GM19397 (cell line): ENCODE data around the gene ANKS3.

ENCODE experiments used
- ATAC-seq: cut with Tn5 transposase; IDR thresholded peaks from one replicate; pipeline ENCODE4 v1.9.1; 2021; ENCODE audit warnings: mild to moderate bottlenecking, moderate library complexity; ENCODE audit not compliant: unreplicated experiment

The ANKS3 gene

DNA sequence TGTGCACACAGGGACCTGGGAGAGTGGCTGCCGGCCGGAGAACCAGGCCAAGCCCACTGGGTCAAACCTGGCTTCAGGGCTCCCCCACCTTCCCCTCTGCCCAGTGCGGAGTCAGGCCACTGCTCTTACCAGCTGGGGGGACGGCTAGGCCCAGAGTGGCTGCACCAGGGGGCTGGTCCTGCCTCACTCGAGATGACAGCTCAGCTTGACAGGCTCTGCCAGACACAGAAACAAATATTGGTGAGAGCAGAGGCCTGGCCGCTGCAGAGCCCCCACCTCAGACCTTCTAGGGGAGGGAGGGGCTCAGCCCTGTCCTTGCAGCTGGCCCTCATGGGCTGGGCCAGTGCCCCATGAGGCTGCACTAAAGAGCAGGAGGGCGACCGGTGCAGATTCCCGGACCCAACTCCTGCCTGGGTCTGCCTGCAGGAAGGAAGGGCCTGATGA is 36.2 kb downstream of the ANKS3 start:
- no peak for ATAC-seq

DNA sequence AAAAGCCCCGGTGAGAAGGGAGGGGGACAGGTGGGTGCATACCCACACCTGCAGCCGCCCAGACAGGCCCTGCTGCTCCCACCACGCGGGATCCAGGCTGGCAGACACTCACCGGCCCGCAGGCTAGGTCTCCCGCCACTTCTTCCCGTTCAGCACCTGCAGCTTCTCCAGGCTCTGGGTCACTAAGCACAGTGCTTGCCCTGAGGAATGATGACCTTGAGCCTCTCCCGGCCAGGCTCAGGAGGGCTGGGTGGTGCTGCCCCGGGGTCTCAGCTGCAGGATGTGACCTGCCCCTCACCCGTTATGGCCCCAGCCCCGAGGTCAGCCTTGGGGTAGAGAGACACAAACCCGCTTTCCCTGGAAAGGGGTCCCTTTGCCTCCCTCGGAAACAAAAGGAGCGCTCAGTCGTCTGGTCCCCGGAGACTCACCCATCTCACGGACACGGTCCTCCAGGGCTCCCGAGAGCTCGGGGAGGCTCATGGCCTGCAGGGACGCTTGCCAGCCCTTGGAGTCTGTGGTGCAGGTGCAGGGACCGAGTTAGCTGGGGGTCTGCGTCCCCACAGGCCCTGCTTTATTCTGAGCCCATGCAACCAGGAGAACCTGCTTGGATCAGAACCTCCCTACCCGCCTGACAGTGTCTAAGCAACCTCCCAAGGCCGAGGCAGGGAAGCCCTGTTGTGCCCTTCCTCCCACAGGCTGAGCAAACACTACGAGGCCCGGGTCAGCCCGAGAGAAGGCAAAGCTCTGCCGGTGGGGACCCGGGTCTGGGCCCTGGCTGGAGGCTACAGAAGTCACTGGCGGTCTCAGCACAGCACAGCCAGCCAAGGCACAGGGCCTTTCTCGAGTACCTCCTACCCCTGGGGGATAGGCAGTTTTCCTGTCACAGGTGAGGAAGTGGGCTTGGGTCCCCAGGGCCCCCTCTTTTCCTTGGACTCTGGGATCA is 36.9 kb downstream of the ANKS3 start:
- ATAC-seq: no peak

DNA sequence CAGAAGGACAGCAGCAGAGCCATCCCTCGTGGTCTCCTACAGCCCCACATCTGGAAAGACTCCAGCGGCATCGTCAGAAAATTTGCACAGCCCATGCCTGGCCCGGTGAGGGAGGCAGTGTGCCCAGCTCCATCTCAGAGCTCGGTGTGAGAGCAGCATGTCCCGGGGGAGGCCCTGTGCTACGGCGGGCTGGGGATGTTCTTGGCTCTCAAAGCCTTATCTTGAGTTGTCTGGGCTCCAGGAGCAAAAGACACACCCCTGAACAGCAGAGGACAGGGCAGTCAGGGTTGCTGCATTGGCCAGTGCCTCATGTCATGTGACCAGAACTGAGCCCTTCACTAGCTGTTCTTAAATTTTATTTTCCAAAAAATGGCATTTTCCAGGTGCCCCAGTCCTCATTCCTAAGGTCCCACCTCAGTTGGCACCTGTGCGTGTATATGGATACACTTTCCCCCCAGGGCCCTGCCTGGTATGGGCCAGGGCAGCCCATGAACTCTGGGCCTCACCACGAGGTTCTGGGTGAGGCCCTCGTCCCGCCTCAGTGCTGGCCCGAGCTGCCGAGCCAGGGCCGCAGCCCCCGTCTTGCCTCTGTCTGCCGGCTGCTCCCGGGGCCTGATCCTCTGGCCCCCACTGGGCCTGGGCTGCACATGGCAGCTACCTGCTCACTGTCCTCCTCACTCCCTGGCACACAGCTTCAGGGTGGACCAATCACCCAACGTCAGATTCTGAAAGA is 37.7 kb downstream of the ANKS3 start:
- no peak for ATAC-seq

DNA sequence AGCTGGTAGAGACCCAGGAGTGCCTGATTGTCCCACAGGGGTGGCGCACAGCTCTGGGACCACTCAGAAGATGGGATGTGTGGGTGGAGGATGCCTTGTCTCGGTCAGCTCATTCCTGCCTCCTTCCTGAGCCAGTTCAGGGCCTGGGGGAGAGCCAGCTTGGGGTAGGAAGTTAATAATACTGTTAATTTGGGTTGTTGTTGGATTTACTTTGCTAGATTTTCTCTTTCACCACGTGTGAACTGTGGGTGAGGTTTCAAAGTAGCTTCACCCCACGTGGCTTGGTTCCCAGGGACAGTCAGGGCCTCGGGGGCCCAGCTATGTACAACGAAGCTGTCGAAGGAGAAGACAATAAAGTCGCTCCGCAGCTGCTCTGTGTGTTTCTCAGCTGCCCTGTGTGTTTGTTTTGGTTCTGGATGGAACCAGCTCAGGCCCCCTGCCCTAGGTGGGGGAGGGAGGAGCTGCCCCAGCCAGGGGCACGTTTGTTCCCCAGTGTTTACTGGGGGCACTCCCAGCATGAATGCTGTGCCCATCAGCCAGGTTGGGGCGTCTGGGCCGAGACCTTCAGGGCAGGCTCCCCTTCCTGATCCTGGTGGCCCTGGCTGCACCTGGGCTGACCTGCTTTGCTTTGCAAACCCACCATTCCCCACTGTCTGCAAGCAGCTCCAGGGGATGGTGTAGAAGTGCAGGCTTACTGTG is 38.4 kb downstream of the ANKS3 start:
- ATAC-seq: no peak

DNA sequence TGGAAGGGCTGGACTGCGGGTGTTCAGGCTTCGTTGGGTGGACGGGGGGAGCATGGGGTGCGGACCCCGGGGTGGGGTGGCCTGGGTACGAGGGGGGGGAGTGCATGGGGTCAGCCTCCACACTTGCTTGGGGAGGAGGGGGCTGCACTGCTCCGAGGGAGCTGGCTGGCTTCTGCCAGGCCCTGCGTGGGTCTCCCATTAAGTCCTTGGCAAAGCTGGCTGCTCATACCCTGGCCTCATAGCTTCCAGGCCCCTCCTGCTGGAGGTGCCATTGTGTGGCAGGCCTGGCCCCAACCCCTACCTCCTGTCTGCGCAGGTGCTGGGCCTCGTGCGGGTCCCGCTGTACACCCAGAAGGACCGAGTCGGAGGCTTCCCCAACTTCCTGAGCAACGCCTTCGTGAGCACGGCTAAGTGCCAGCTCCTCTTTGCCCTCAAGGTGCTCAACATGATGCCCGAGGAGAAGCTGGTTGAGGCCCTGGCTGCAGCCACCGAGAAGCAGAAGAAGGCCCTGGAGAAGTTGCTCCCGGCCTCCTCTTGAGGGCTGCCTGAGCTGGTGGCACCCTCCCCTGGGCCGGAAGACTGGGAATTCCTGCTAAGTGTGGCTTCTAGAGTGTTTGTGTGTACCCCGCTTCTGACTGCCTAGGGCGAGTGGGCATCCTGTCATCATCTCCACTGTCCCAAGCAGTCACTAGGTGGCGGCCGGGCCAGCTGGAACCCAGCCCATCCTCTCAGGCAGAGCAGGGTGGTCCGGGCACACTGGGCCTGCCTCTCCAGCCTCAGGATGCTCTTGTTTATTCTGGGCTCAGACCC is 39.2 kb downstream of the ANKS3 start:
- no peak for ATAC-seq

DNA sequence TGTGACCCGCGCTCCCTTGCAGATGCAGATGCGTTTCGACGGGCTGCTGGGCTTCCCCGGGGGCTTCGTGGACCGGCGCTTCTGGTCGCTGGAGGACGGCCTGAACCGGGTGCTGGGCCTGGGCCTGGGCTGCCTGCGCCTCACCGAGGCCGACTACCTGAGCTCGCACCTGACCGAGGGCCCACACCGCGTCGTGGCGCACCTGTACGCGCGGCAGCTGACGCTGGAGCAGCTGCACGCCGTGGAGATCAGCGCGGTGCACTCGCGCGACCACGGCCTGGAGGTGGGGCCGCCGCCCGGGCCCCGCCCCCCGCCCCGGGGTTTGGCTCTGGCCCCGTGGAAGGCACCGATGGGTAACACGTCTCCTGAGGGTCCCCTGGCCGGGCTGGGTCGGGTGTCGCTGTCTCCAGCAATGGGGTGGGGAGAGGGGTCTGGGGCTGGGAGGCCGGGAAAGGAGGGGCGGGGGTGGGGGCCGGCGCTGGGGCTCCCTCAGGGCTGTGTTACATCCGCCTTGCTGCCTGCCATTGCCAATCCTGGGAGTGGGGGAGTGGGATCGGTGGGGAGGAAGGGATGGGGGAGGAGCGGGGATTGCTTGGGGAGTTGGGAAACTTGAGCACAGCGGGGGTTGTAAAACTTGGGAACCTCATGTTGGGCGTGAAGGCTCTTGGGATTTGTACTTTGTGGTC is 40.0 kb downstream of the ANKS3 start:
- ATAC-seq: no peak

DNA sequence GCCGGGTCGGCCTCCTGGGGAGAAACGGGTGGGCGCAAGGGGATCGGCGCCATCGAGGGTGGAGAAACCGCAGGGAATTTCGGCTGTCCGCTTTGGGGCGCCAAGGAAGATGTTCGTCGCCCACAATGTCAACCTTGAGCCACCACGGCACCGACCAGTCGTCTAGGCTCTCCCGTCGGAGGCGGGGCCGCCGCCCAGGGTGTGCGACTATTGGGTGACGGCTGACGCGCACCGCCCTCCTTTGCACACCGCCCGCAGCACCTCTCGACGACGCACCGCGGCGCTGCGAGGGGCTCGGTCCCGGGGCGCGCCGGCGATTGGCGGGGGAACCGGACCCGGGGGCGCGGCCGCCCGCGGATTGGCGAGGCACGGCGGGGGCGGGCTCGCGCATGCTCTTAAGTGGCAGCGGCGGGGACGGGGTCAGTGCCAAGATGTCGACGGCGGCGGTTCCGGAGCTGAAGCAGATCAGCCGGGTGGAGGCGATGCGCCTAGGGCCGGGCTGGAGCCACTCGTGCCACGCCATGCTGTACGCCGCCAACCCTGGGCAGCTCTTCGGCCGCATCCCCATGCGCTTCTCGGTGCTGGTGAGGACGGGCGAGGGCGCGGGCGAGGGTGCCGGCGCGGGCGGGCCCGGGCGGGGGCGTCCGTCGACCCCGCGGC is 40.6 kb downstream of the ANKS3 start, which contains the start of gene NUDT16L1:
TSS of gene NUDT16L1 (plus strand) at position 267 of the 660 bp plus-strand sequence. CDS start at position 432, 165 bp downstream.
- peak; percentile 92 for ATAC-seq

DNA sequence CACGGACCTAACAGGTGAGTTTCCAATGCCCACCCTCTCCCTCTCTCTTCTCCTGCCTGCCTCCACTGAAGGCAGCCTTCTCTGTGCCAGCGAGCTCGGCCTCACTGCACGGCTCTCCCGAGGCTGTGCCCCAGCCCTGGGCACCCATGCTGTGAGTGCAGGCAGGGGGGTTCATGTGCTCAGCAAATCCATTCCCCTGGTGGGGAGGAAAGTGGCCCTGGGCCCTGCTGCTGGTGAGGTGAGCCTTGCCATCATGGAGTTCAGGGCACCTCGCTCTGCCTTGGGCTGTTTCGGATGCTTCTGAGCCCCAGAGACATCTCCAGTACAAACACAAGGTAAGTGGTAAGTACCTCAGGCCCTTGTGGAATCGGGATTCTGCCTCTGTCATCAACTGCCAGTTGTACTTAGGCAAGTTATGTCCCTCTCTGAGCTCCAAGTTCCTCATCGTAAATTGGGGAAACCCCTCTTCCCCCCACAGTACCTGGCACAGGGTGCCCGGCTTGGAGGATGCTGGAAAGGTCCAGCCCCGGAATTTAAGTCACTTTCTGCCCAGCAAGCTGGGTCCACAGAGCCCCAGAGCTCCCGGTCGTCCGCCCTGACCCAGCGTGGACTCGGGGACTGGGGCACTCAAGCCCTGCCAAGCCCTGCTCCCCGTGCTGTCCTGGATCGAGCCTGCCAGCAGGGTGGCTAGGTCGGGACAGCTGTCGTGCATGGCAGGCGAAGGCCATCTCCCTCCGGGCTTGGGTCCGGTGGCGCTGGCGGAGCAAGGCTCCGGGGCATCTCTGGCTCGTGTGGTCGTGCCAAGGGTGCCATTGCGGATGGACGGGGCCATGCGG is 41.4 kb downstream of the ANKS3 start:
- ATAC-seq: peak; percentile 8

DNA sequence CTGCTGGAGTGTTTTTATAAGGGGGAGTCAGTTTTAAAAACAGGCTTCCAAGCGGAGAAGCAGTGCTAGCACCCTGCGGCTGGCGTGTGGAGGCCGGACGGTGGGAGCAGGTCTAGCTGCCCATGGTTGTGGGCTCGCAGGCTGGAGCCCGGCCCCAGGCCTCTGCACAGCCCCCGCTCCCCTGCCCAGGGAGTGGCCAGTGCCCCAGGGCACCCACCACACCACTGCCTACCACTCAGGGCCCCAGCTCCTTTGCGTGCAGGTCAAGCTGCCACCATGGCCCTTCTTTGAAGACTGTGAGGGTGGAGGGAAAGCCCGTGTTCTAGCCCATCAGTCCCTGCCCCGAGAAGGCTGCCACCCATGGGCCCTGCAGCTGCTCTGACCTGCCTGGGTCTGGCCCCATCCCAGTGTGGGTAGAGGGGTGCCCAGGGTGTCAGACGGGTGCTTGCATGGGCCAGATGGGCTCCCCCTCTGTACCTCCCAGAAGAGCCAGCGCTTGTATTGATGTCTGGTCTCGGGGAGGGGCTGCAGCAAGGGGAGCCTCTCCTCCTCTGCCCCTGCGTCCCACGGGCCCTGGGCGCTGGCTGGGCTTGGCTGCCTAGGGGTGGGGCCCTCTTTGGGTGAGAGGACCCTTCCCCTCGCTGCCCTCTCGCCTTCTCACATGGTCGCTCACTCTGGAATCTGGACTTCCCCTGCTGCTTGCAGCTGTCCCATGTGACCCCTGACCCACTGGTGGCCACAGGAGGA is 42.2 kb downstream of the ANKS3 start:
- ATAC-seq: no peak

DNA sequence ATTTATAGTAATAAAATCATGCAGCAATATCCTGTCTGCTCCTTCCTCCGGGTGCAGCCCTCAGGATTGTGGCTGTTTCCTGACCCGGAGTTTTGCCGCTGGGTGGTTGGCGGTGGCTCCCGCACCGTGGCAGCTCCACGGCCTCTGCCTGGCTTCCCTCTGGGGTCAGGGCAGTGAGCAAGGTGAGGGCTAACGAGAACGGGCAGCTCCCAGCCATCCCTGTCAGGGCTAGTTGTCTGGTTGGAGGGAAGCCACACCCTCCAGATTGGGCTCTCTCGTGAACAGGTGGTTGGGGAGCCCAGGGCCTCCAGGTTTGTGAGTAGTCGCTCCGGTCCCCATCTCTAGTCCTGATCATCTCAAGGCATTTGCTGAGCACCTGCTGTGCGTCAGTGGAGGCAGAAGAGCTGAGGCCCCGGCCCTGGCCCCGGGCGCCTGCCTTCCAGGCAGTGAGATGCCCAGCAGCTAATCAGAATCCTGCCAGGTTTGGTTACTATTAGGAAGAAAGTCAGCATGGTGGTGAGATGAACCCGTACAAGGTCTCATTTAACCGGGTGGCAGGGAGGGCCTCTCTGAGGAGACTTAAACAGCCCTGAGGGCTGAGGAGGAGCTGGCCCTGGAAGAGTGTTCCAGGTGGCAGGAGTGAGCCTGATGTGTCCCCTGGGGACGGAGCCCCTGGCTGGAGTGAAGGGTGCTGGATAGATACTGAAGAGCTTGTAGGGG is 43.0 kb downstream of the ANKS3 start:
- no peak for ATAC-seq

DNA sequence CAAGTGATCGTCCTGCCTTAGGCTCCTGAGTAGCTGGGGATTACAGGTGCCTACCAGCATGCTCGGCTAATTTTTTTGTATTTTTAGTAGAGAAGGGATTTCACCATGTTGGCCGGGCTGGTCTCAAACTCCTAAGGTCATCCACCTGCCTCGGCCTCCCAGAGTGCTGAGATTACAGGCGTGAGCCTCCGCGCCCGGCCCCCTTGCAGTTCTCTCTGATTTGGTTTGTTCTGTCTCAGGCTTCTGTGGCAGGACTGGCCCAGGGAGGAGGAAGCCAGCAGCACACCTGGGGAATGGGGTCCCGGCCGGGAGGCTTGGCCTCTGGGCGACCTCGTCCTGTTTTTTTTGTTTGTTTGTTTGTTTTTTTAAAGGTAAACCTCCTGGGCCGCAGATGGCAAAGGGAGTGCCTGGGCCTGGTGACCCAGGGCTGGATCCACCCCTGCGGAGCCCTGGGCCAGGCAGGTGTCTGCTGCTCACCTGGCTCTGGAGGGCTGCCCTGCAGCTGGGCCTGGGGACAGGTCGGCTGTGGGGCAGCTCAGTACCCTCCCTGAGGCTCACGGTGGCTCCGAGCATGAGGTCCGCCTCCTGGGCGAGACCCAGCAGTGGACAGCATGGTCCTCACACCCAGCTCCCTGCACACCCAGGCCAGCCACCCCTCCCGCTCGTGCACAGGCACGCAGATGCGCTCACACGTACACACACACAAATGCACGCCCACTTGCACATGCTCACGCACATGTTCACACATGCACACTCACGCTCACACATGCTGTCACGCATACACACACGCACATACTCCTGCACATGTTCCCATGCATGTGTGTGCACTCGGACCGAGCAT is 44.0 kb downstream of the ANKS3 start:
- no peak for ATAC-seq

DNA sequence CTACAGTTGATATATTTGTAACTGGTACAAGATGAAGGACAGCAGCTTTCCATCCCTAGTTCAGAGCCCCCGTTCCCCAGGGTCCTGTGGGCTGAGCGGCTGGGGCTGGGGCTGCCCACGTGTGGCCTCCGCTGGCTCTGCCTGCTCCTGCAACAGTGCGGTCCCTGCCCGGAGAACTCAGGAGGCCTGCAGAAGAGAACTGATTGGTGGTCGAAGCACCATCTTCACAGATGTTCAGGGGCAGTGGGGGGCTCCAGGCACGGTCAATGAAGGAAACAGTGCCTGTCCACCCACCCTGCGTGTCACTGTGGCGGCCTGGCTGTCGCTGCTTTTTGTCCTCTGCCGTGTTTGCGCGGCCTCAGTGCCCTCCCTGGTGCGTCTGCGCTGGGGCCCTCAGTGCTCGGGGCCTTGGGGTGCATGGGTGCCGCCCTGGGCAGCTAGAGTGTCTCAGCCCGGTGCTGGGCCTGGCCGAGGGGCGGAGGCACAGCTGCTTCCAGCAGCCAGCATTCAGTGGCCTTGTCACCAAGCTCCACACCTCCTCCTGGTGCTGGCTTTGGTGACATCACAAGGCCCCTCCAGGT is 44.9 kb downstream of the ANKS3 start:
- no peak for ATAC-seq

DNA sequence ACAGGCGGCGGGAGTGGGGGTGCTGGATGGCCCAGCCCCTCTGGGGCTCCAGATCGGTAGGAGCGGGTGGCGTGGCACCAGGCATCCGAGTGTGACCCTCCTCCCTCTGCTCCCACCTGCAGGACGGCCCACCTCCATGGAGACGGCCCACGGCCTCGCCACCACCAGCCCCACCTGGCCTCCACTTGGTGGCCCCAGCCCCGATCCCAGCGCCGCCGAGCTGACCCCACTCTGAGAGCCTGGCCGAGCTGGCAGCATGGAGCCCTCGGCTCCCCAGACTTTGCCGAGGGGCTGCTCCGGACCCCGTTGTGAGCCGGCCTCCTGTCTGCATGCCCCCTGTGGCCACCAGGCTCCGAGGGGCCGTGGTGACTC is 45.4 kb downstream of the ANKS3 start:
- no peak for ATAC-seq

DNA sequence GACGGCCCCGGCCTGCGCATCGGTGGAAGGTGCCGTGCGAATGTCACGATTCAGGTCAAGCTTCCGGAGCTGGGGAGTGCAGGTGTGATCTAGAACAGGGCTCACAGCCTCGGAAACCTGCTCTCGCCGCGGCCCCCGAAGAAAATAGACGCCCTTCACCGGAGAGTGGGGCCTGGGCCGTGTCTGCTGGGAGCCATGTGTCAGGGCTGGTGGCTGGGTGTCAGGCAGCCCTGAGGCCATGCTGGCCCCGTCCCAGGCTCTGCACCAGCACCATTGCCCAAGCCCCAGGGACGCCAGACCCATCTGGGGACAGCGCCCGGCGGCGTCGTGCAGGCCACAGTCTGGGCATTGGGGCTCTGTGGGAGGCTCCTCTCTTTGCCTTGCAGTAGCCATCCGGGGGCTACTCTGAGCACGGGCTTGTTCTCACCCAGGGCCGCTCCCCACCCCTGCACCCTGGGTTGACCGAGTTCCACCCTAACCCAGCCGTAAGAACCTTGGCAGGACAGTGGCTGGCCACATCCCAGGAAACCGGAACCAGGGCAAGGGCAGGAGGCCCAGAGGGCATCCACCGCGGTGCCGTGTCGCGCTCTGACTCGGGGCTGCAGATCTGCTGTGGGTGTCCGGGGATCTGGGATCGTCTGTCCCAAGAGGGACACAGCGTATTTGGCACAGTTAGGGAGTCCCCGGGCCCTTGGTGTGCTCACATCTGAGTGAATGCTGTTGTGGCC is 46.0 kb downstream of the ANKS3 start:
- no peak for ATAC-seq

DNA sequence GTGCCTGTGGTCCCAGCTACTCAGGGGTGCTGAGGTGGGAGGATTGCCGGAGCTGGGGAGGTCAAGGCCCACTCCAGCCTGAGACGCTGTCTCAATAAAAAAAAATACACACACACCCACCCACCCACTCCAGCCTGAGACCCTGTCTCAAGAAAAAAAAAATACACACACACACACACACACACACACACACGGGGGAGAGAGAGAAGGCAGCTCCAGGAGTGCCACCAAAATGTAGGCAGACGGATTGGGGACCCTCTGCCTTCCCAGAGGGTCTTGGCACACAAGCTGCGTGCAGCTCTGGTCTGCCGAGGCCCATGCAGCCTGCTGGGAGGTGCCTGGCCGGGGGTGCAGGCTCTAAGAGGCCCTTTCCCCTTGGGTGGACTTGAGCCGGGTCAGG is 46.7 kb downstream of the ANKS3 start:
- ATAC-seq: no peak
